NOMO-1 treated with dmso at 0.1 percent for 144 hours (cell line): ENCODE results near the gene RHEX.
"Not testable (repeated sequence)": the region's sequence is repeated elsewhere in the genome, so short reads cannot be mapped to it uniquely, and the experiment has no call there.

ENCODE experiments used
- DNase-seq: peaks from one replicate; lab custom pipeline; 2025; ENCODE audit not compliant: unreplicated experiment; lab: John Stamatoyannopoulos, UW

RHEX gene

DNA sequence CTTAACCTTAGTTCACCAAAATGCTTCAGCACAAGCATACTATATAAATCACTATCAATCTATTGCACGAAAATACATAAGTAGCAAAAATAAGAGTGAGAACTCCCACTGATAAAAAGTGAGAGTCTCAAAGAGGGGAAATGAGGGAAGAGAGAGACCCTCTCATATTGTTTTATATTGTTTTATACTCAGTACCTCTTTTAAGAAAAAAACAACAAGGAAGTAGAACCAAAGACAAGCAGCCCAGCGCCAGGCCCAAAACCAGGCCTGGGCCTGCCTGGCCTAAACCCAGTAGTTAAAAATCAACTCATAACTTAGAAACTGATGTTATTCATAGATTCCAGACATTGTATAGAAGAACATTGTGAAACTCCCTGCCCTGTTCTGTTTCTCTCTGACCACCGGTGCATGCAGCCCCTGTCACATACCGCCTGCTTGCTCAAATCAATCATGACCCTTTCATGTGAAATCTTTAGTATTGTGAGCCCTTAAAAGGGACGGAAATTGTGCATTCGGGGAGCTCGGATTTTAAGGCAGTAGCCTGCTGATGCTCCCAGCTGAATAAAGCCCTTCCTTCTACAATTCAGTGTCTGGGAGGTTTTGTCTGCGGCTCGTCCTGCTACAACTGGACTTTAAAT, 5.4 kb downstream of the RHEX start:
- not testable (repeated sequence) for DNase-seq

DNA sequence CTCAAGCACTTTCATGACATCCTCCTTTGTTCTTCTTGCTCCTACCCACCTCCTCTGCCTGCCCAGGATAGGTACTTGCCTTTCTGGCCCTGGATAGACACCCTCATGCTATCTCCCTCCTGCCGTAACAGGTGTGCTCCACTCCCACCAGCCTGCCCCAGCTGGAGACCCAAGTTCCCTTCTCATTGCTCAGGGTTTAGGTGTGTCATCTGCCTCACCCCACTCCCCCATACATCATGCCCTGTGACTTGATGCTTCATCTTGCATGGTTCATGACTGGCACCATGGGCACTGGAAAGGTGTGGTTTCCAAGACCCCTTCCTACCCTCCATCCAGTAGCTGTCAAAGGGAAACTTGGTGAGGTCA, 5.9 kb downstream of the RHEX start:
- DNase-seq = no peak

DNA sequence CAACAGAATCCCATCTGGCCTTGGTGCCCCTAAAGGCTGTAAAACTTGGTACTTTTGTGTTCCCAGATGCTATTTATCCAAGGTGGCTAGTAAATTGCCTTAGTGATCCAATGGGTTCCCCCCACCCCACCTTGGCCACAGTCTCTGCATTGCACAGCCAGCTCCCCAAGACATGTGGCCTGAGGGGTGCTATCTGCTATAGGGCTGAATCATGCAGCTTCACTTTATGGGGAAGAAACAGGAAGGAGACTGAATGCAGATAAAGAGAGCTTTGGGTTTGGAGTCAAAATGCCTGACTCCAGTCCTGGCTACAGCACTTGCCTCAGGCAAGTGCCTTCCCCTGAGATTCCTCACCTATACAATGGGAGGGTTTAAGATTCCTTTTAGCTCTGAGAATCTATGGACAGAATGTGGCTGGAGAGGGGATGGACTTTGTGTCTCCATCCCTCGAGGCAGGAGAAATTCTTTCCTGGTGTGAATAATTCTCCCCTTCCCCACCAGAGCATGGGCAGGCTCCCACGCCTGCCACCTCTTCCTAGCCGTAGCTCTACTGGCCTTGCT, 6.5 kb downstream of the RHEX start:
- DNase-seq = no peak

GRCh38 chr1:206060844-206061243, 7.9 kb downstream of the RHEX start:
- DNase-seq = no peak

- no peak for DNase-seq
Observed at GRCh38 chr1:206062464-206062863, 9.5 kb downstream of the RHEX start.

GRCh38 chr1:206064001-206064400, 11.0 kb downstream of the RHEX start:
- not testable (repeated sequence) for DNase-seq

DNA sequence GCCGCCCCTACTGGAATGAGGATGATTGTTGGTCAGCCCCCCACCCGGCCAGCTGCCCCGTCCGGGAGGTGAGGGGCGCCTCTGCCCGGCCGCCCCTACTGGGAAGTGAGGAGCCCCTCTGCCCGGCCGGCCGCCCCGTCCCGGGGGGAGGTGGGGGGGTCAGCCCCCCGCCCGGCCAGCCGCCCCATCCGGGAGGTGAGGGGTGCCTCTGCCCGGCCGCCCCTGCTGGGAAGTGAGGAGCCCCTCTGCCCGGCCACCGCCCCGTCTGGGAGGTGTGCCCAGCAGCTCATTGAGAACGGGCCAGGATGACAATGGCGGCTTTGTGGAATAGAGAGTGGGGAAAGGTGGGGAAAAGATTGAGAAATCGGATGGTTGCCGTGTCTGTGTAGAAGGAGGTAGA, 11.5 kb downstream of the RHEX start:
- DNase-seq = not testable (repeated sequence)

DNA sequence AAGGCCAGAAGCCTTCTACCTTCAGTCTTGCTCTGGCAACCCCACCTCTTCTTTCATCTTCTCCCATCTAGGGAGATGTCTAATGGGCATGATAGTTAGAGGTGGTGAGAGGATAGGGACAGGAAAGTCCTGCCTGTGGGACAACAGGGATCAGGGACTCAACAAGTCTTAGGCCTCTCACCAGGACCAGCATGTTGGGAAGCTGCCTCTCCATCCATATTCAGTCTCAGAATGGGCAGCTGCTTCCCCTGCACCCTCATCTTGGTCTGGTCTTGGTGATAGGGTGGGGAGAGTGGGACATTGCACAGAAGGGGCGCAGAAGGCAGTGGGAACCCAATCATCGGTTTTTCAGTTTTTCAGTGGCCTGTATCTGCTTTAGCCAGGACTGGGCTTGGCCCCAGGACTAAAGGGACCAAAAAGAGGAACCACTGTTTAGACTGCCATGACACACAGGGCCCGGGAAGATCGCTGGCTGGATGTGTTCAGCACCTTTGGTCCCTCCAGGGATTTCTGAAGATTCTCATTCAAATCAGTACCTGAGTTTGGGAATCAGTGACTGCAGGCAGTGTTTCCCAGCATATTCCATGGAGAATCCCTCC, 12.7 kb downstream of the RHEX start:
- no peak for DNase-seq

GRCh38 chr1:206066479-206067171, 13.7 kb downstream of the RHEX start:
- peak; percentile 38 for DNase-seq

GRCh38 chr1:206067486-206068227, 14.7 kb downstream of the RHEX start:
- no peak for DNase-seq

GRCh38 chr1:206068314-206068713, 15.3 kb downstream of the RHEX start:
- DNase-seq = no peak

- no peak for DNase-seq
Observed at GRCh38 chr1:206070627-206071304, 17.8 kb downstream of the RHEX start.

- DNase-seq = no peak
Observed at GRCh38 chr1:206074839-206075238, 21.9 kb downstream of the RHEX start.

DNA sequence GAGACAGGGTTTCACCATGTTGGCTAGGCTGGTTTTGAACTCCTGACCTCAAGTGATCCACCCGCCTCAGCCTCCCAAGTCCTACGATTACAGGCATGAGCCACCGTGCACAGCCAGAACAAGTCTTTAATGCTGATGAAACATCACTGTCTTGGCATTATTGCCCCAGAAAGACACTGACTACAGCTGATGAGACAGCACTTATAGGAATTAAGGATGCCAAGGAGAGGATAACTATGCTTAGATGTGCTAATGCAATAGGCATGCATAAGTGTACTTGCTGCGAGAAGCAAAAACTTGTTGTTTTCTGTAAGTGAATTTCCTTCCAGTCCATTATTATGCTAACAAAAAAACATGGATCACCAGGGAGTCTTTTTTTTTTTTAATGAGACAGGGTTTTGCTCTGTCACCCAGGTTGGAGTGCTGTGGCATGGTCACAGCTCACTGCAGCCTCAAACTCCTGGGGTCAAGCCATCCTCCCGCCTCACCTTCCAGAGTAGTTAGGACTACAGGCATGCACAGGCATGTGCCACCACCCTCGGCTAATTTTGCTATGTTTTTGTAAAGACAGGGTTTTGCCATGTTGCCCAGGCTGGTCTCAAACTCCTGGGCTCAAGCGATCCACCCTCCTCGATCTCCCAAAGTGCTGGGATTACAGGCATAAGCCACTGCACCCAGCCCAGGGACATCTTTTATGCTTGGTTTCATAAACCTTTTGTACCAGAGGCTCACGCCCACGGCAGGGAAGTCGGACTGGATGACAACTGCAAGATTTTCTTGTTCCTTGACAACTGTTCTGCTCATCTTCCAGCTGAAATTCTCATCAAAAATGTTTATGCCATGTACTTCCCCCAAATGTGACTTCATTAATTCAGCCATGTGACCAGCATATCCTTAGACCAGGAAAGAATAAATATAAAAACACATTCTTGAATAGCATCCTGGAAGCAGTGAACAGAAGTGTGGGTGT, 23.1 kb downstream of the RHEX start:
- no peak for DNase-seq

DNA sequence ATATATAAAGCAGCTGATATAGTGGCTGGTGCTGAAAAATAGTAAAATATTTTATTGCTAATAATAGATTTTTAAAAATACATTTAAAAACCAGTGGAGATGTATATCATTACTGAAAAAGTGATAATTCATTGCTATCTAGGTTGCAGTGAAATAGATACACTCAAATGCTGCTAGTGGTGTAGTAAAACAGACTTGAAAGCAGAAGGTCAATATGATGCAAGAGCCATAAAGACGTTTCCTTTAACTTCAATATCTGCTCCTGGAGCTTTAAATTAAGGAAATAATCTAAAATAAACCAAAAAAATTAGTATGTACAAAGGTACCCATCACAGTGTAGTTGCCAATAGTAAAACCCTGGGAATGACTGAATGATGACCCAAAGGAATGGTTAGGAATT, 26.2 kb downstream of the RHEX start:
- no peak for DNase-seq

GRCh38 chr1:206080026-206080820, 27.2 kb downstream of the RHEX start:
- DNase-seq = no peak

DNA sequence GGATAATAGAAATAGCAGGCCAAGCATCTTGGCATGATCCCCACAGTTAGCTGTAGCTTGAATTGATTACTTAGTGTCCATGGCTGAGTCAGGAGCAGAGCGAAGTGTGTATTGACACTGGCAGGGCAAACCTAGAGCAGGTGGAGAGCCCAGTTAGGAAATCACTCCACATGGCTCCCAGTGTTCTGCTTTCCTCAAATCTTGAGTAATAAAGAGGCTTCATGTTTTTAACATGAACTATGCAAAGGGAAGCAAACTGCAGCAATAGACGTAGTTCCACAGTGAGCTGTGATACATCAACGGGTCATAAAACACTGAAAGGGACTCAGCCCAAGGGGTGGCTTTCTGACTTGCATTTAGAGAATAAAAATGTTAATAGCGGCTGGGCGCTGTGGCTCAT, 28.9 kb downstream of the RHEX start:
- DNase-seq = peak; percentile 38

- DNase-seq = peak; percentile 75
Observed at GRCh38 chr1:206082831-206083695, 30.1 kb downstream of the RHEX start.
